OCI-LY3 (cell line): ENCODE data around the gene CD109.

ENCODE experiments used
- CTCF ChIP-seq: fragments of 200-600, 300-600 bp; sonication (generic); IDR thresholded peaks from 2 replicates; pipeline ENCODE4 v1.5.1; 2014; ENCODE audit warnings: antibody characterized with exemption, low read length, low read depth
- EZH2phosphoT487 ChIP-seq: fragments of 200-600 bp; shearing (Covaris generic); IDR thresholded peaks from 2 replicates; pipeline ENCODE4 v1.6.1; 2018; ENCODE audit warnings: antibody characterized with exemption, mixed run types, low read depth

GRCh38 chr6:73703466-73703865 lies 7.5 kb downstream of the CD109 start:
- no peak for TF ChIP-seq CTCF
- no peak for TF ChIP-seq EZH2phosphoT487
